GM18502 (cell line): ENCODE results near the gene PSMA7.

Experiments used
- ATAC-seq: cut with Tn5 transposase; IDR thresholded peaks from one replicate; pipeline ENCODE4 v1.9.1; 2021; ENCODE audit warnings: mild to moderate bottlenecking; ENCODE audit not compliant: unreplicated experiment, poor library complexity

PSMA7 gene

GRCh38 chr20:62101078-62101477 is 42.1 kb downstream of the PSMA7 start:
- no peak for ATAC-seq

- no peak for ATAC-seq
These were observed 45.2 kb downstream of the PSMA7 start for GRCh38 chr20:62097881-62098407.

GRCh38 chr20:62096421-62097380 is 46.5 kb downstream of the PSMA7 start:
- ATAC-seq, result no peak

GRCh38 chr20:62089393-62089792 is 53.8 kb downstream of the PSMA7 start:
- no peak for ATAC-seq

GRCh38 chr20:62088258-62089127 is 54.7 kb downstream of the PSMA7 start:
- ATAC-seq, result no peak

- ATAC-seq, result no peak
These were observed 55.6 kb downstream of the PSMA7 start for GRCh38 chr20:62087632-62088031.

GRCh38 chr20:62087227-62087626 is 56.0 kb downstream of the PSMA7 start:
- no peak for ATAC-seq
